Tibial nerve (tissue), 4 donors: ENCODE data around the gene OR10H5. TPM values are rescaled to one million over a fixed set of nuclear protein-coding genes. Genes with fewer than 3 reads are reported as not detected.
"Not testable (repeated sequence)": the region's sequence is repeated elsewhere in the genome, so short reads cannot be mapped to it uniquely, and the experiment has no call there.

Experiments used
- DNase-seq, 2 donors: peaks; one replicate each; pipeline ENCODE4 v3.0.0-alpha.2; 2019; ENCODE audit warnings: low spot score in 2 of 2
- H3K27ac ChIP-seq, 4 donors: fragments of 200-600 bp; sonication (generic) in 3 of 4; one replicate each; pipeline ENCODE4 v1.5.1; 2017 to 2019; ENCODE audit warnings: mild to moderate bottlenecking in 1 of 4
- H3K27me3 ChIP-seq, 2 donors: fragments of 200-600 bp; sonication (generic) in 1 of 2; one replicate each; pipeline versions ENCODE4 v1.5.1 to v1.6.0; 2017 to 2019
- H3K36me3 ChIP-seq, 3 donors: fragments of 200-600 bp; sonication (generic); one replicate each; pipeline ENCODE4 v1.5.1; 2018 to 2019
- H3K4me1 ChIP-seq, 4 donors: fragments of 200-600 bp; sonication (generic) in 3 of 4; one replicate each; pipeline ENCODE4 v1.5.1; 2017 to 2019
- H3K4me3 ChIP-seq, 4 donors: fragments of 200-600 bp; sonication (generic) in 3 of 4; one replicate each; pipeline ENCODE4 v1.5.1; 2017 to 2019; ENCODE audit warnings: mild to moderate bottlenecking in 1 of 4, moderate library complexity in 1 of 4
- H3K9me3 ChIP-seq, 4 donors: fragments of 200-600 bp; sonication (generic) in 3 of 4; one replicate each; pipeline ENCODE4 v1.5.1; 2017 to 2019
- CTCF ChIP-seq, 5 experiments: fragments of 200-600 bp in 3 of 5; fragments of 450-650 bp in 2 of 5; sonication (generic) in 3 of 5; IDR thresholded peaks; one replicate each; pipeline ENCODE4 v1.5.1; 2016 to 2019; ENCODE audit warnings: antibody characterized with exemption in 5 of 5, mild to moderate bottlenecking in 3 of 5, moderate library complexity in 2 of 5
- EP300 ChIP-seq, 2 donors: sonication (generic); formaldehyde crosslinking; IDR thresholded peaks; one replicate each; pipeline ENCODE4 v1.6.1; 2017; ENCODE audit warnings: antibody characterized with exemption in 2 of 2, mild to moderate bottlenecking in 1 of 2
- POLR2A ChIP-seq, 2 donors: fragments of 450-650 bp; IDR thresholded peaks; one replicate each; pipeline ENCODE4 v1.6.1; 2017; ENCODE audit warnings: antibody characterized with exemption in 2 of 2, mild to moderate bottlenecking in 2 of 2, moderate library complexity in 2 of 2
- WGBS, 2 donors: methylation state at CpG; one replicate each; pipeline ENCODE4 v1.1.5; 2018; 5-methylcytosine and 5-hydroxymethylcytosine counted together
- total RNA-seq, 4 donors: library from RNA; depleted of rRNA; stranded (reverse); fragments of >200 nt; gene quantifications; one replicate each; pipeline ENCODE4 v1.1.0, GENCODE V29; 2016

Gene OR10H5
- total RNA-seq, 4 donors from 2014 or later: not detected

GRCh38 chr19:15836330-15837220 is 49.1 kb downstream of the OR10H5 start:
- H3K36me3 ChIP-seq: no peaks in the 10 kb centered on the region
- no peaks in the 10 kb centered on the region for H3K27me3 ChIP-seq
- peak overlapping the region; percentile 99 to 100 (median 100) for H3K27ac ChIP-seq
- peaks cover 0 to 13% (median 3%) of the 10 kb centered on the region in 4 donors for H3K4me1 ChIP-seq
- H3K9me3 ChIP-seq: no peaks in the 10 kb centered on the region
- H3K4me3 ChIP-seq: peak overlapping the region; percentile 88 to 96 (median 90)
- WGBS, 2 donors: 1 to 2% methylated on average over 40 to 61 of the region's 65 CpGs
- TF ChIP-seq EP300 (IDR thresholded peaks at IDR 0.05) (peak; percentile 76 to 96), POLR2A (IDR thresholded peaks at IDR 0.05) (peak; percentile 80 to 91), CTCF (IDR thresholded peaks at IDR 0.05) (peak in 2 of 5 experiments; percentile 30 to 45)
- DNase-seq: peak; percentile 96 to 99

- Histone ChIP-seq H3K36me3 (no peaks in the 10 kb centered on the region), H3K27me3 (no peaks in the 10 kb centered on the region), H3K27ac (peak overlapping the region; percentile 99 to 100 (median 100)), H3K4me3 (peak overlapping the region; percentile 88 to 96 (median 90)), H3K9me3 (no peaks in the 10 kb centered on the region), H3K4me1 (peaks cover 0 to 13% (median 3%) of the 10 kb centered on the region in 4 donors)
- TF ChIP-seq EP300 (IDR thresholded peaks at IDR 0.05): no peak
- TF ChIP-seq POLR2A (IDR thresholded peaks at IDR 0.05): no peak
- TF ChIP-seq CTCF (IDR thresholded peaks at IDR 0.05): no peak
- DNase-seq: peak in 1 of 2 donors; percentile 8
- whole genome bisulfite sequencing, 2 donors: 1 to 2% methylated on average over 9 of the region's 9 CpGs
Measured at GRCh38 chr19:15837221-15837731, 49.8 kb downstream of the OR10H5 start.

- H3K4me3 ChIP-seq: no peak overlapping the region
- DNase-seq: no peak
- no peaks in the 10 kb centered on the region for H3K36me3 ChIP-seq
- H3K27ac ChIP-seq: no peak overlapping the region
- WGBS, 2 donors: 91 to 96% methylated on average over 3 of the region's 3 CpGs
- H3K27me3 ChIP-seq: no peaks in the 10 kb centered on the region
- TF ChIP-seq CTCF (IDR thresholded peaks at IDR 0.05): no peak
- no peak for TF ChIP-seq EP300 (IDR thresholded peaks at IDR 0.05)
- H3K4me1 ChIP-seq: peaks cover 0 to 13% (median 3%) of the 10 kb centered on the region in 4 donors
- no peaks in the 10 kb centered on the region for H3K9me3 ChIP-seq
Measured at GRCh38 chr19:15838351-15838750, 50.9 kb downstream of the OR10H5 start.

GRCh38 chr19:15839888-15840287 is 52.4 kb downstream of the OR10H5 start:
- H3K4me3 ChIP-seq, H3K27me3 ChIP-seq, H3K36me3 ChIP-seq, H3K9me3 ChIP-seq, DNase-seq, H3K27ac ChIP-seq: not testable (repeated sequence)
- 63 to 76% methylated on average over 4 of the region's 4 CpGs for WGBS, 2 donors
- peaks cover 0 to 13% (median 3%) of the 10 kb centered on the region in 4 donors for H3K4me1 ChIP-seq

GRCh38 chr19:15840833-15841232 is 53.4 kb downstream of the OR10H5 start:
- no peaks in the 10 kb centered on the region for H3K27me3 ChIP-seq
- 60 to 64% methylated on average over 2 of the region's 2 CpGs for WGBS, 2 donors
- H3K36me3 ChIP-seq: no peaks in the 10 kb centered on the region
- peaks cover 0 to 10% (median 1%) of the 10 kb centered on the region in 4 donors for H3K4me1 ChIP-seq
- H3K9me3 ChIP-seq: no peaks in the 10 kb centered on the region
- no peak overlapping the region for H3K4me3 ChIP-seq
- TF ChIP-seq EP300 (IDR thresholded peaks at IDR 0.05) (no peak), CTCF (IDR thresholded peaks at IDR 0.05) (no peak), POLR2A (IDR thresholded peaks at IDR 0.05) (no peak)
- DNase-seq: no peak
- H3K27ac ChIP-seq: no peak overlapping the region
